HEK293 (cell line): ENCODE data around the gene KRCC1.

Experiments used
- CTCF ChIA-PET: fragments of 350-600 bp; formaldehyde crosslinking; extraction: SDS; loops from one replicate; lab custom pipeline; 2021; ENCODE audit warnings: antibody characterized with exemption; lab: Yijun Ruan, JAX
- POLR2A ChIA-PET: fragments of 300-600 bp; formaldehyde crosslinking; extraction: SDS; loops from one replicate; lab custom pipeline; 2020; ENCODE audit warnings: antibody characterized with exemption, inconsistent platforms; lab: Yijun Ruan, JAX
- H3K27ac ChIP-seq: fragments of 200-500 bp; sonication (Bioruptor generic); 2 replicates; pipeline ENCODE4 v1.5.1; 2014; ENCODE audit warnings: low read depth, low read length, control low read depth, inconsistent platforms; ENCODE audit errors: extremely low read depth
- H3K36me3 ChIP-seq, 2 experiments: fragments of 200-500 bp in 1 of 2; sonication (Bioruptor generic) in 1 of 2; 1 replicate in 1 of 2; 2 replicates in 1 of 2; pipeline ENCODE4 v1.5.1; 2014 to 2017; ENCODE audit warnings: inconsistent platforms in 2 of 2, low read length in 2 of 2; ENCODE audit not compliant: control insufficient read depth in 2 of 2, insufficient read depth in 1 of 2
- H3K4me1 ChIP-seq: fragments of 200-500 bp; sonication (Bioruptor generic); 2 replicates; pipeline ENCODE4 v1.5.1; 2014; ENCODE audit warnings: mild to moderate bottlenecking, low read length, inconsistent platforms; ENCODE audit not compliant: control insufficient read depth, insufficient read depth
- H3K4me3 ChIP-seq: 2 replicates; pipeline ENCODE4 v1.5.1; 2011; ENCODE audit warnings: low read depth, mild to moderate bottlenecking, control low read depth, low read length, moderate library complexity
- H3K9me3 ChIP-seq: fragments of 200-500 bp; sonication (Bioruptor generic); 2 replicates; pipeline ENCODE4 v1.5.1; 2014; ENCODE audit warnings: low read depth, low read length, inconsistent platforms; ENCODE audit not compliant: control insufficient read depth, insufficient read depth
- GLIS1 ChIP-seq: fragments of 450-650 bp; formaldehyde crosslinking; IDR thresholded peaks from 2 replicates; pipeline ENCODE4 v1.5.1; 2016; ENCODE audit warnings: missing biosample characterization, missing genetic modification characterization
- GLIS2 ChIP-seq: fragments of 450-650 bp; formaldehyde crosslinking; IDR thresholded peaks from 2 replicates; pipeline ENCODE4 v1.5.1; 2016; ENCODE audit warnings: missing biosample characterization, missing genetic modification characterization
- OVOL3 ChIP-seq: fragments of 450-650 bp; formaldehyde crosslinking; IDR thresholded peaks from 2 replicates; pipeline ENCODE4 v1.5.1; 2016; ENCODE audit warnings: missing biosample characterization, missing genetic modification characterization
- PRDM4 ChIP-seq: fragments of 450-650 bp; formaldehyde crosslinking; IDR thresholded peaks from 2 replicates; pipeline ENCODE4 v1.5.1; 2017; ENCODE audit warnings: missing biosample characterization, missing genetic modification characterization
- PRDM6 ChIP-seq: fragments of 450-650 bp; formaldehyde crosslinking; IDR thresholded peaks from 2 replicates; pipeline ENCODE4 v1.5.1; 2017; ENCODE audit warnings: missing biosample characterization, missing genetic modification characterization
- SETDB1 ChIP-seq: IDR thresholded peaks from one replicate; pipeline ENCODE4 v1.6.1; 2017; ENCODE audit warnings: mild to moderate bottlenecking, low read length, moderate library complexity, mixed read lengths; ENCODE audit not compliant: insufficient read length
- SP7 ChIP-seq: fragments of 450-650 bp; formaldehyde crosslinking; IDR thresholded peaks from 2 replicates; pipeline ENCODE4 v1.5.1; 2016; ENCODE audit warnings: missing biosample characterization, missing genetic modification characterization
- YY1 ChIP-seq: fragments of 450-650 bp; formaldehyde crosslinking; IDR thresholded peaks from 2 replicates; pipeline ENCODE4 v1.5.1; 2018; ENCODE audit warnings: missing biosample characterization, missing genetic modification characterization
- ZBTB11 ChIP-seq: fragments of 450-650 bp; formaldehyde crosslinking; conservative IDR thresholded peaks from 2 replicates; pipeline ENCODE4 v1.5.1; 2016; ENCODE audit warnings: low read depth, missing biosample characterization, missing genetic modification characterization
- ZBTB26 ChIP-seq: fragments of 450-650 bp; formaldehyde crosslinking; optimal IDR thresholded peaks from 2 replicates; pipeline ENCODE3; 2016; ENCODE audit warnings: missing biosample characterization, mild to moderate bottlenecking, missing genetic modification characterization
- ZBTB8A ChIP-seq: fragments of 450-650 bp; formaldehyde crosslinking; IDR thresholded peaks from 2 replicates; pipeline ENCODE4 v1.5.1; 2016; ENCODE audit warnings: missing biosample characterization, missing genetic modification characterization
- ZEB2 ChIP-seq: fragments of 450-650 bp; formaldehyde crosslinking; IDR thresholded peaks from 2 replicates; pipeline ENCODE4 v1.5.1; 2016; ENCODE audit warnings: missing biosample characterization, missing genetic modification characterization
- ZNF335 ChIP-seq: fragments of 450-650 bp; formaldehyde crosslinking; conservative IDR thresholded peaks from 2 replicates; pipeline ENCODE4 v1.5.1; 2016; ENCODE audit warnings: missing biosample characterization, missing genetic modification characterization
- ZNF398 ChIP-seq: fragments of 450-650 bp; formaldehyde crosslinking; IDR thresholded peaks from 2 replicates; pipeline ENCODE4 v1.5.1; 2017; ENCODE audit warnings: missing biosample characterization, missing genetic modification characterization
- ZNF404 ChIP-seq: fragments of 450-650 bp; formaldehyde crosslinking; IDR thresholded peaks from 2 replicates; pipeline ENCODE4 v1.5.1; 2017; ENCODE audit warnings: missing biosample characterization, missing genetic modification characterization
- ZNF629 ChIP-seq: fragments of 450-650 bp; formaldehyde crosslinking; IDR thresholded peaks from 2 replicates; pipeline ENCODE4 v1.5.1; 2017; ENCODE audit warnings: missing biosample characterization, missing genetic modification characterization
- ZNF76 ChIP-seq: fragments of 450-650 bp; formaldehyde crosslinking; IDR thresholded peaks from 2 replicates; pipeline ENCODE4; 2016; ENCODE audit warnings: low read depth, missing biosample characterization, missing genetic modification characterization, borderline replicate concordance
- ZNF792 ChIP-seq: fragments of 450-650 bp; formaldehyde crosslinking; IDR thresholded peaks from 2 replicates; pipeline ENCODE4 v1.5.1; 2016; ENCODE audit warnings: missing biosample characterization, missing genetic modification characterization
- ZSCAN30 ChIP-seq: fragments of 450-650 bp; IDR thresholded peaks from 2 replicates; pipeline ENCODE4 v1.5.1; 2018; ENCODE audit warnings: missing biosample characterization, mild to moderate bottlenecking, missing genetic modification characterization, moderate library complexity
- ZXDB ChIP-seq: fragments of 450-650 bp; formaldehyde crosslinking; IDR thresholded peaks from 2 replicates; pipeline ENCODE4 v1.5.1; 2016; ENCODE audit warnings: missing biosample characterization, missing genetic modification characterization

The KRCC1 gene

GRCh38 chr2:88016960-88017779 lies 38.4 kb downstream of the KRCC1 start:
- Histone ChIP-seq H3K4me3 (peak overlapping the region; percentile 67), H3K36me3 (no peaks in the 10 kb centered on the region), H3K4me1 (no peaks in the 10 kb centered on the region), H3K27ac (peak overlapping the region; percentile 75), H3K9me3 (no peaks in the 10 kb centered on the region)
- ChIA-PET CTCF (interaction anchor here (0.6 to 1.8 kb wide), 3 partner anchors 15 to 32 kb away, joined by 3 to 6 read pairs (median 4); no protein-coding TSS in a partner anchor), POLR2A (interaction anchor here (1.2 kb wide), 1 partner anchor 642 kb away, joined by 3 read pairs; no protein-coding TSS in a partner anchor)
- TF ChIP-seq ZNF76 (no peak), ZNF792 (no peak), ZNF398 (0 out of 2 replicates have a peak, but pooled peaks have one; percentile 23), ZNF335 (peak; percentile 50; the same call in 1 of the 2 replicates), ZBTB26 (peak; percentile 39), PRDM4 (tag by site-specific recombination) (no peak), OVOL3 (tag by site-specific recombination) (no peak), ZNF404 (no peak)
- TF ChIP-seq, all 188 proteins: peak for 3

GRCh38 chr2:88016086-88016959 lies 39.3 kb downstream of the KRCC1 start, which contains the start of gene RNU2-63P:
Gene RNU2-63P, minus strand, starts transcription at chr2:88016547.
- peak within 1 kb of the TSS; percentile 67 for H3K4me3 ChIP-seq
- H3K36me3 ChIP-seq = no peaks in the 10 kb centered on the region
- H3K27ac ChIP-seq = peak within 1 kb of the TSS; percentile 75
- ChIA-PET CTCF (interaction anchor here (0.6 to 1.8 kb wide), 2 partner anchors 14 to 616 kb away, joined by 4 to 6 read pairs; no protein-coding TSS in a partner anchor), POLR2A (interaction anchor here (1.2 kb wide), 1 partner anchor 643 kb away, joined by 3 read pairs; no protein-coding TSS in a partner anchor)
- no peaks in the 10 kb centered on the region for H3K9me3 ChIP-seq
- H3K4me1 ChIP-seq = no peaks in the 10 kb centered on the region
- TF ChIP-seq GLIS1 (peak; percentile 14; the same call in 1 of the 2 replicates), ZXDB (tag by site-specific recombination) (peak; percentile 96), PRDM6 (tag by site-specific recombination) (peak; percentile 46), GLIS2 (tag by site-specific recombination) (0 out of 2 replicates have a peak, but pooled peaks have one; percentile 39), SETDB1 (no peak), ZSCAN30 (0 out of 2 replicates have a peak, but pooled peaks have one; percentile 33), ZBTB11 (tag by site-specific recombination) (no peak), ZBTB8A (tag by site-specific recombination) (0 out of 2 replicates have a peak, but pooled peaks have one; percentile 24), ZEB2 (0 out of 2 replicates have a peak, but pooled peaks have one; percentile 23), SP7 (tag by site-specific recombination) (0 out of 2 replicates have a peak, but pooled peaks have one; percentile 36), YY1 (tag by site-specific recombination) (0 out of 2 replicates have a peak, but pooled peaks have one; percentile 18), ZNF76 (peak; percentile 53; the same call in 1 of the 2 replicates), ZNF629 (tag by site-specific recombination) (0 out of 2 replicates have a peak, but pooled peaks have one; percentile 14)
